ENCODE results near the gene TMEM141.
"Not testable (repeated sequence)": the region's sequence is repeated elsewhere in the genome, so short reads cannot be mapped to it uniquely, and the experiment has no call there.

TMEM141 gene

DNA sequence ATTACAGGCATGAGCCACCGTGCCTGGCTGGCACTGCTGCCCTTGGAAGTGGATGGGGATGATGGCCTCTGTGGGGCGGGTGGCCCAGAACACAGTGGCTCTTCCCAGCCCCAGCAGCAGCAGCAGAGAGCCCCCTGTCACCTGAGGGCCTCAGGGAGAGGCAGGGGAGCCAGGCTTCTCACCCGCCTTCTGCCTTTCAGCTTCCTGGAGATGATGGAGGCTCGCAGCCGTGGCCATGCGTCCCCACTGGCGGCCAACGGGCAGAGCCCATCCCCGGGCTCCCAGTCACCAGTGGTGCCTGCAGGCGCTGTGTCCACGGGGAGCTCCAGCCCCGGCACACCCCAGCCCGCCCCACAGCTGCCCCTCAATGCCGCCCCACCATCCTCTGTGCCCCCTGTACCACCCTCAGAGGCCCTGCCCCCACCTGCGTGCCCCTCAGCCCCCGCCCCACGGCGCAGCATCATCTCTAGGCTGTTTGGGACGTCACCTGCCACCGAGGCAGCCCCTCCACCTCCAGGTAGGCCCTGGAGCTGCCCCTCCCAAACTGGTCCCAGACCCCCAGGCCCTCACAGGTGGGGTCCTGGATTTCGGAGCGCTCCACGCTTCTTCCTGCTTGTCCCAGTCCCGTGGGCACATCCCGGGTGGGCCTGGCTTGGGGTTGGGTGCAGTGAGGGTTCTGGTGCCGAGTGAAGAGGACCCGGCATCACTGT lies 46.2 kb downstream of the TMEM141 start:
- DNase-seq, result no peak

DNA sequence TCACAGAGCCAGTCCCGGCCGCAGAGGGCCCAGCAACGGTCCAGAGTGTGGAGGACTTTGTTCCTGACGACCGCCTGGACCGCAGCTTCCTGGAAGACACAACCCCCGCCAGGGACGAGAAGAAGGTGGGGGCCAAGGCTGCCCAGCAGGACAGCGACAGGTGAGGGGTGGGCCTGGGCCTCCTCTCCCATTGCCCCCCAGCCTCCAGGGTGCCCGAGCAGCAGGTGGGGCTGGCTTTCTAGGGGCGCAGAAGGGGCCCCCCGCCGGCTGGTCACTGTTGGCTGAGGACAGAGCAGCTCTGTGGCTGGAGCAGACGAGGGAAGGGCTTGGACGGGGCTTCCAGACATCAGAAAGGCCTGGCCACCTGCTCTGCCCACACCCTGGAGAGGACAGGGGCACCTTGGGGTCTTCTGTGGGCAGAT lies 46.7 kb downstream of the TMEM141 start:
- not testable (repeated sequence) for DNase-seq

DNA sequence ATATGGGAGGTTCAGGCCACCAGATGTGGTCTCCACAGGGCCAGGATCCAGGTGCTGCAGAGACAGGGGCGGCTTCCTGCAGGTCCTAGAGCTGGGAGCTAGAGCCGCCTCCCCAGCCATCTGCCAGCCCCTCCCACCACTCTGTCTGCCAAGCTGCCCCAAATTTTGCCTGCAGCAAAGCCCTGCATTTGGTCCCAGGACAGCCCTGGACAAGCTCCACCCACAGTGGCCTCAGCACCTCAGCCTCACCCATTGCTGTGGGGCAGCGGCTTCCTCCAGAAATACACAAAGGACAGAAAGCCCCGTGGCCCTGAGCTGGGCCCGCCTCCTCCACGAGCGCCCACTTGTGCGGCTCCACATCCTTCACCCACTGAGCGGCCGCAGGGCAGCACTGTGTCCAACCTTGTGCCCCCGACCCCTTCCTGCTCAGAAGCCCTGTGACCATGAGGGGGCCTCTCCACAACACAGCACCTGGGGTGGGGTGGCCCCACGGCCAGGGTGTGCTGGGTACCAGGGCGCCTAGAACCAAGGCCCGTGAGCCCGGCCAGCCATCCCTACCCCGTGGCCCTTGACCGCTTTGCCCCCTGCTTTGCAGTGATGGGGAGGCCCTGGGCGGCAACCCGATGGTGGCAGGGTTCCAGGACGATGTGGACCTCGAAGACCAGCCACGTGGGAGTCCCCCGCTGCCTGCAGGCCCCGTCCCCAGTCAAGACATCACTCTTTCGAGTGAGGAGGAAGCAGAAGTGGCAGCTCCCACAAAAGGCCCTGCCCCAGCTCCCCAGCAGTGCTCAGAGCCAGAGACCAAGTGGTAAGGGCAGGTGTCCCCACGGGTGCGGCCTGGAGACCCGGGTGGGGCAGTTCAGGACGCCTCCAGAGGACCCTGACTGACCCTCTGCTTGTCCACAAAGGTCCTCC lies 47.4 kb downstream of the TMEM141 start:
- DNase-seq, result no peak

DNA sequence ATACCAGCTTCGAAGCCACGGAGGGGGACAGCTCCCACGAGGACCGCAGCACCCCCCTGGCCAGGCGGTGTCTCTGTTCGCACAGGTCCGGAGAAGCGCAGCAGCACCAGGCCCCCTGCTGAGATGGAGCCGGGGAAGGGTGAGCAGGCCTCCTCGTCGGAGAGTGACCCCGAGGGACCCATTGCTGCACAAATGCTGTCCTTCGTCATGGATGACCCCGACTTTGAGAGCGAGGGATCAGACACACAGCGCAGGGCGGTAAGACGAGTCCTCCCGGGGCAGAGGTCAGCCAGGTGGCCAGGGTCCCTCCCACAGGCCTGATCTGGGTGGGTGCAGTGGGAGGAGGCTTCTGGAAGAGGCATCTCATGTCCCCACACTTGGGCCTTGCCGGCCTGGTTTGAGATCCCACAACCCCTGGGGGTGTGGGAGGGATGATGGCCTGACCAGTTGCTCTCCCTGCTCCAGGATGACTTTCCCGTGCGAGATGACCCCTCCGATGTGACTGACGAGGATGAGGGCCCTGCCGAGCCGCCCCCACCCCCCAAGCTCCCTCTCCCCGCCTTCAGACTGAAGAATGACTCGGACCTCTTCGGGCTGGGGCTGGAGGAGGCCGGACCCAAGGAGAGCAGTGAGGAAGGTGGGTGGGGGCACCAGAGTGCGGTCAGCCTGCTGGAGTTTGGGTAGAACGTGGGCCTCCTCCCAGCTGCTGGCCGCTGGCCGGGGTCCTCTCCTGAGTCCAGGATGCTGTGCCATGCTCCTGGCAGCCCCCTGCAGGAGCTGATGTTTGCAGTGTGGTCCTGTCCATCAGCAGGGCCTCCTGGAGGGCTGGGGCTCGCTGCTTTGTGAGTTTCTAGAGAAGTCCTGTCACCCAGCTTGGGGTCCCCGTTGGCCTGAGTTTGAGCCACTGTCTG lies 48.3 kb downstream of the TMEM141 start:
- no peak for DNase-seq

DNA sequence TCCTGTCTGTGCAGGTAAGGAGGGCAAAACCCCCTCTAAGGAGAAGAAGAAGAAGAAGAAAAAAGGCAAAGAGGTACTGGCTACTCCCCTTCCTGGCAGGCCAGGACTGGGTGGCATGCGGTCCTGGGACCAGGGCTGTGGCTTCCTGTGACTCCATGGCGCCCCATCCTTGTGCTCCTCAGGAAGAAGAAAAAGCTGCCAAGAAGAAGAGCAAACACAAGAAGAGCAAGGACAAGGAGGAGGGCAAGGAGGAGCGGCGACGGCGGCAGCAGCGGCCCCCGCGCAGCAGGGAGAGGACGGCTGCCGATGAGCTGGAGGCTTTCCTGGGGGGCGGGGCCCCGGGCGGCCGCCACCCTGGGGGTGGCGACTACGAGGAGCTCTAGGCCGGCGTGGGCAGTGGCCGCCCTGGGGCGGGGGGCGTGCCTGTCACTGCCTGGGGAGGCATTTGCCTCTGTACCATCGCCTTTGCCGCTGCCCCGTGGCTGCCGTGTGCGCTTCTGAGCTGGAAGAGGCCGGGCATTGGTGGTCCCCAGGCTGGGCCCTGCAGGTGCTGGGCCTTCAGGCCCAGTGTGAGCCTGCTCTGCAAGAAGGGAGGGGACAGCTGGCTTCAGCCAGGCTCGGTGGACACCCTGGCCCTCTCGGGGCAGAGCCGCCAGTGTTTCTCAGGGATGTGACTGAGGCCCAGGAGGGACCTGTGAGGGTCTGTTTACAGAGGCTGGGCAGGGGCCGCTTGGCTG lies 49.2 kb downstream of the TMEM141 start:
- no peak for DNase-seq

DNA sequence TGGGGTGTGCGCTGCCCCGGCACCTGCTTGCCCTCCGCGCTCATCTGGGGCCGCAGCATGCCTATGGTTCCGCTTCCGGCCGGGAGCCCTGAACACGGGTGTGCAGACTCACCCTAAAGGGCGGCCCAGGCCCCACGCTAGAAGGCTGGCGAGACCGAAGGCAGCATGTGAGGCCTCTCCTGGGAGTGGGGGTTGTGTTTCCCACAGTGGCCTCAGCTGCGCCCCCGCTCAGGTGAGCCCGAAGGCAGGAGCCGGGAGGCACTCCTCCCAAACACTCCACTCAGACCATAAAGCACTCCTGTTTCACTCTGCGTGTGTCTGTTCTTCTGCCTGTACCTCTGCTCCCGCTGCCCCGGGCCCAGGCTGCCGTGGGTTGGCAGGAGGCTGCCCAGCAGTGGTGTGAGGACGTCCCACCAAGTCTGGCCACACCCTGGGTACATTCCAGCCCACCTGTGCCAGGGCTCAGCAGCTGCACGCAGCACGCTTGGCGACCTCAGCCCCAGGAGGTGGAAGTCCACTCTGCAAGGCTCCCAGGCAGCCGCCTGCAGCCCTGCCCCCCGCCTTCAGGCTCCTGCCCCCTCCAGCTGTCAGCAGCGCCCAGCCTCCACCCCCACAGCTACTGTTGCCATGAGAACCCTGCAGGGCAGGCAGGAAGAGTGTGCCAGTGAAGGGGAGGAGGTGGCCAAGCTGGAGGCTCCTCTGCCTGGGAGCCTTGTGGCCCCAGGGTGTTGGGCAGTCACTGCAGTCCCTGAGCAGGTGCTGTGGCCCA lies 49.9 kb downstream of the TMEM141 start:
- no peak for DNase-seq

DNA sequence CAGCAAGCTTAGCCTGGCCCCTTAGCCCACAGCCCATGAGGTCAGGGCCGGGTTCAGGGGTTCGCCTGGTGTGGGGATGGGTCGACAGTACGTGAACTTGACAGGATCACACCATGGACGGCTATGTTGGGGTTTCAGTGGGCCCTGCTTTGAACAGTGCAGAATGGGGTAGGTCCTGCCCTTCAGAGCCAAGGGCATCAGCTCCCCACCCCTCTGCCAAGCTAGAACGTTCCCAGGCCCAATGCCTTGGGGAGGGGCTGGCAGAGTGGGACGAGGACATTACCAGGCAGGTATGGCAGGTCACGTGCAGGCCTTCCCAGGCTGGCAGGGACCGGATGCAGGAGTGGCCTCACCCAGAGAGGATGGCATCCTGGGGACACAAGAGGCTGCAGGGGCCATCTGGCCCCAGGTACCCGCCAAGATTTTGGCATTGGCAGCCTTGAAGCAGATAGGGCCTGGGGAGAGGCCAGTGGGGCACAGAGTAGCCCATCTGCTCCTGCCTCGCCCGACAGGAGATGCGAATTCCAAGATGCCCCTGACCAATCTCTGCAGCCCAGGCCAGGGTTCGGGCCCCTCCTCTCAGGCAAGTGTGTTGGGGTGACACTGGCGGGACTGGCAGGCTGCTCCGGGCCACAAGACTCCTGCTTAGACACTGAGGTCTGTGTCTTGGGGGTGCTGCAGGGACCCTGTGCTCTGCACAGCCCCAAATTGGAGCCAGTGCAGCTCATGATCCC lies 50.7 kb downstream of the TMEM141 start:
- not testable (repeated sequence) for DNase-seq

DNA sequence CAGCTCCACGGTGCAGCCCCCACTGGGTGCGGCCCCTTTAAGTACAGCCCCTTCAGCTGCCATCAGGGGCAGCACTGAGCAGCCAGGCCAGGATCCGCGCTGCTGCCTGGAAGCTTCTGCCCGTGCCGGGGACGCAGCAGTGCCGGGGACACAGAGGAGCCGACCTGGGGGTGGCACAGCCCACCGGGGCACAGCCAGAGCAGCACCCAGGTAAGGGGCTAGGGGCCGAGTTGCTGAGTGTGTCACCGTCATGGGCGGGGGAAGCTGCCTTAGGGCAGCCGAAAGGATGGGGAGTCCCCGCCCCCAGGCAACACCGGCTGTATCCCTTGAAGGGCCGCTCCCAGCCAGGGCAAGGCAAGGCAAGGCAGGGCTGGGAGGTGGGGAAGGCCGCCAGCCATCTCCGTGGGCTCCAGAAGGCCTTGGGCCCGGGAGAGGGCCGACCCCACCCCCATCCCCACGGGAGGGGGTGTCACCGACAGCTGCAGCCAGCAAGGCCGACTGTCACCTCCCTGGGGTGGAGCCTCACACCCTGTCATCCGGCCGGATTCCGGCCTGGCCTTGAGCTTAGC lies 51.3 kb downstream of the TMEM141 start, which contains the start of gene AJM1:
AJM1 (plus strand) TSS at position 99 of the 569 bp plus-strand sequence. CDS start 1,937 bp downstream, outside the sequence.
- peak; percentile 25 for DNase-seq

Measured in NK-92 treated with Interleukin-12 subunit alpha and Interleukin-12 subunit beta, amount 100 ng/mL, for 24 hours (cell line).